Lower lobe of right lung (tissue), 2 donors: ENCODE data around the gene ZNF438. TPM values are rescaled to one million over a fixed set of nuclear protein-coding genes. Genes with fewer than 3 reads are reported as not detected.
A peak's percentile ranks its signal among the peaks of the same experiment; 100 is the strongest.
"Not testable (repeated sequence)": the region's sequence is repeated elsewhere in the genome, so short reads cannot be mapped to it uniquely, and the experiment has no call there.

ENCODE experiments used
- ATAC-seq, 2 donors: fragments of 200-7000 bp; cut with Tn5 transposase; one replicate each; pipeline ENCODE4 v1.9.1; 2020 to 2022; ENCODE audit warnings: mild to moderate bottlenecking in 2 of 2, moderate library complexity in 2 of 2
- DNase-seq: peaks from one replicate; pipeline ENCODE4 v3.0.0-alpha.2; 2020
- H3K27ac ChIP-seq: fragments of 200-600 bp; one replicate; pipeline ENCODE4 v1.8.0; 2022
- H3K27me3 ChIP-seq: fragments of 200-600 bp; one replicate; pipeline ENCODE4 v1.8.0; 2022; ENCODE audit warnings: low read depth
- H3K36me3 ChIP-seq: fragments of 200-600 bp; one replicate; pipeline ENCODE4 v1.8.0; 2022; ENCODE audit warnings: mild to moderate bottlenecking
- H3K4me1 ChIP-seq: fragments of 200-600 bp; one replicate; pipeline ENCODE4 v1.8.0; 2022
- H3K4me3 ChIP-seq: fragments of 200-600 bp; one replicate; pipeline ENCODE4 v1.8.0; 2022; ENCODE audit warnings: mild to moderate bottlenecking
- H3K9me3 ChIP-seq: fragments of 200-600 bp; one replicate; pipeline ENCODE4 v1.8.0; 2022
- CTCF ChIP-seq: fragments of 200-600 bp; IDR thresholded peaks from one replicate; pipeline ENCODE4 v1.8.0; 2022; ENCODE audit warnings: antibody characterized with exemption, mild to moderate bottlenecking
- intact Hi-C: fragments of 100-400 bp; cut with DNase I; formaldehyde crosslinking; loops from one replicate; pipeline ENCODE4 v1.11.0; 2022
- total RNA-seq: library from RNA; stranded (reverse); fragmentation: NEBNext Ultra II Directional; extraction: Animal tissue kit (Norgen Biotek cat#: 25700); gene quantifications from one replicate; pipeline ENCODE4 v1.2.1, GENCODE V29; 2021
- donor health status: DM: no; HTN: yes; CAD: no; lungs with severe emphysema.

ZNF438 gene
- total RNA-seq, 1 donor from 2014 or later, result 15.2 TPM

GRCh38 chr10:30940256-30940655 is 91.4 kb downstream of the ZNF438 start:
- Histone ChIP-seq H3K36me3 (peaks cover 8% of the 10 kb centered on the region), H3K27me3 (no peaks in the 10 kb centered on the region), H3K27ac (no peak overlapping the region), H3K4me3 (no peak overlapping the region), H3K4me1 (peaks cover 10% of the 10 kb centered on the region), H3K9me3 (no peaks in the 10 kb centered on the region)
- intact Hi-C loops, result no loop called here
- TF ChIP-seq CTCF, result no peak
- no peak for DNase-seq
- ATAC-seq, result no peak

GRCh38 chr10:30939643-30940251 is 91.9 kb downstream of the ZNF438 start:
- no peak for DNase-seq
- Histone ChIP-seq H3K36me3 (peaks cover 8% of the 10 kb centered on the region), H3K4me1 (peaks cover 10% of the 10 kb centered on the region), H3K4me3 (no peak overlapping the region), H3K27ac (no peak overlapping the region), H3K9me3 (no peaks in the 10 kb centered on the region), H3K27me3 (no peaks in the 10 kb centered on the region)
- TF ChIP-seq CTCF, result no peak
- no peak for ATAC-seq
- intact Hi-C loops, result no loop called here

GRCh38 chr10:30935078-30935477 is 96.6 kb downstream of the ZNF438 start:
- DNase-seq (no peak), ATAC-seq (no peak)
- Histone ChIP-seq H3K27ac (no peak overlapping the region), H3K4me3 (no peak overlapping the region), H3K4me1 (peaks cover 3% of the 10 kb centered on the region), H3K27me3 (no peaks in the 10 kb centered on the region), H3K36me3 (peaks cover 19% of the 10 kb centered on the region), H3K9me3 (no peaks in the 10 kb centered on the region)
- intact Hi-C loops, result no loop called here
- no peak for TF ChIP-seq CTCF

GRCh38 chr10:30931094-30931493 is 100.6 kb downstream of the ZNF438 start:
- H3K9me3 ChIP-seq, result no peaks in the 10 kb centered on the region
- no peak overlapping the region for H3K4me3 ChIP-seq
- H3K4me1 ChIP-seq, result no peaks in the 10 kb centered on the region
- intact Hi-C loops, result no loop called here
- H3K27me3 ChIP-seq, result no peaks in the 10 kb centered on the region
- DNase-seq, result no peak
- no peak for ATAC-seq
- no peak overlapping the region for H3K27ac ChIP-seq
- no peak for TF ChIP-seq CTCF
- H3K36me3 ChIP-seq, result peaks cover 11% of the 10 kb centered on the region

- DNase-seq (no peak), ATAC-seq (peak in 1 of 2 donors; percentile 45)
- no peak overlapping the region for H3K4me3 ChIP-seq
- intact Hi-C loops, result no loop called here
- peaks cover 11% of the 10 kb centered on the region for H3K36me3 ChIP-seq
- no peaks in the 10 kb centered on the region for H3K27me3 ChIP-seq
- TF ChIP-seq CTCF, result no peak
- no peaks in the 10 kb centered on the region for H3K9me3 ChIP-seq
- H3K4me1 ChIP-seq, result no peaks in the 10 kb centered on the region
- H3K27ac ChIP-seq, result no peak overlapping the region
Observed at GRCh38 chr10:30929901-30930520, 101.7 kb downstream of the ZNF438 start.

- ATAC-seq, H3K4me3 ChIP-seq, H3K9me3 ChIP-seq, H3K27me3 ChIP-seq, H3K4me1 ChIP-seq, DNase-seq, H3K27ac ChIP-seq, intact Hi-C loops: not testable (repeated sequence)
- peaks cover 11% of the 10 kb centered on the region for H3K36me3 ChIP-seq
Observed at GRCh38 chr10:30929311-30929729, 102.3 kb downstream of the ZNF438 start.
